Retina (tissue), 1 donor: Measurements from ENCODE around the gene HOXA2.

Experiments used
- DNase-seq: peaks from one replicate; pipeline ENCODE4 v3.0.0-alpha.2; 2016

HOXA2 gene

GRCh38 chr7:27071622-27072390 is 30.7 kb downstream of the HOXA2 start:
- DNase-seq, result no peak

GRCh38 chr7:27068259-27068658 is 34.2 kb downstream of the HOXA2 start:
- DNase-seq, result no peak

DNA sequence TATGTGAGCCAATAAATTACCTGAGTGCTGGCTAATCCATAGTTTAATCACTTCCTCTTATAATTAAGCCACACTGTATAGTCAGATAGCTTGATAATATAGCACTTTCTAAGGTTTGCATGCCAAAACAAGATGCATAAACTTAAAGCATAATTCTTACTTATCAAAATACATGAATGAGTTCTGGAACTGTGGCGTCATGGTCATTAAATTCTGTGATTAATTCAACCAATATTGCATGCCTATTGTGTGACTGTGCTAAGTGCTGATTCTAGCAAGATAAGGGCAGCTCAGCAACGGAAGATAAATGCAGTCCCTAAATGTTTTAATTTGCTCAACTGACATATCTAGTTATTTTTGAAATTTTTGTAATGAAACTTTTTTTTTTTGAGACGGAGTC is 36.3 kb downstream of the HOXA2 start:
- DNase-seq, result no peak

DNA sequence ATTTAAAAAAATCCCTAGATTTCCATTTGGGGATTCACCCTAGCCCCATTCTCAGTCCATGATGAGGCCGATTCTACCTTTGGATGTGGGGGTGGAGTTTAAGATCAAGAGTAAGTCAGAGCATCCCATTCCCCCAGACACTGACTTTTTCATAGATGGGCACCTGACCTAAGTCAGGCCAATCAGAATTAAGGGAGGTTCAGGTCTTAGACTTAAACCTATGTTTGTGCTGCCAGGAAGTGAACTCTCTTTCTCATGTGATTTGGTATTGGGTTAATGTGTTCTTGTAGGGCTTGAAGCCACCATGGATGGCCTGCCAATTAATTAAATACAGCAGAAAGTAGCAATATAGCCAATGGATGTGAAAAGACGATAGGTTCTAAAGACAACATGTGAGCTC is 36.8 kb downstream of the HOXA2 start:
- DNase-seq, result no peak

- no peak for DNase-seq
Measured at GRCh38 chr7:27064661-27065060, 37.8 kb downstream of the HOXA2 start.

- no peak for DNase-seq
Measured at GRCh38 chr7:27064159-27064558, 38.3 kb downstream of the HOXA2 start.

DNA sequence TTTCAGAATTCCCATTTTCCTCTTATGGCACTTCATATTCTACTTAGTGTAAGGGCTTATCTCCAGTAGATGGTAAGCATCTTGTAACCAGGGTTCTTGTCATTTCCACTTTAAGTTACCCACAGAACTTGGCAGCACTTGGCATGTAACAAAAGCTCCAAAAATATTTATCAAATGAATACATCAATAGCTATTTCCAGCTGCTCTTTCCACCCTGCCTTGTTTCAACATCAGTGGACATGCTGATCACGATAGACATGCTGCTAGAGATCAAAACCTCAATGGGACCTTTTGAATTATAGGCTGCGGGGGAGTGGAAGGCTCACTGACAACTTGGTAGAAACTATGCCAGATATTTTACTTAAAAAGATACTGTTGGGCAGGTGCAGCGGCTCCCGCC is 39.5 kb downstream of the HOXA2 start:
- no peak for DNase-seq

- no peak for DNase-seq
Measured at GRCh38 chr7:27053153-27053552, 49.3 kb downstream of the HOXA2 start.

GRCh38 chr7:27051451-27051850 is 51.0 kb downstream of the HOXA2 start:
- no peak for DNase-seq
